Kidney capillary endothelial cell (primary cell): Measurements from ENCODE around the gene UBALD2.
"Not testable (repeated sequence)": the region's sequence is repeated elsewhere in the genome, so short reads cannot be mapped to it uniquely, and the experiment has no call there.

Experiments
- DNase-seq: peaks from one replicate; pipeline ENCODE4 v3.0.0-alpha.2; 2018; ENCODE audit warnings: low spot score

UBALD2 gene

DNA sequence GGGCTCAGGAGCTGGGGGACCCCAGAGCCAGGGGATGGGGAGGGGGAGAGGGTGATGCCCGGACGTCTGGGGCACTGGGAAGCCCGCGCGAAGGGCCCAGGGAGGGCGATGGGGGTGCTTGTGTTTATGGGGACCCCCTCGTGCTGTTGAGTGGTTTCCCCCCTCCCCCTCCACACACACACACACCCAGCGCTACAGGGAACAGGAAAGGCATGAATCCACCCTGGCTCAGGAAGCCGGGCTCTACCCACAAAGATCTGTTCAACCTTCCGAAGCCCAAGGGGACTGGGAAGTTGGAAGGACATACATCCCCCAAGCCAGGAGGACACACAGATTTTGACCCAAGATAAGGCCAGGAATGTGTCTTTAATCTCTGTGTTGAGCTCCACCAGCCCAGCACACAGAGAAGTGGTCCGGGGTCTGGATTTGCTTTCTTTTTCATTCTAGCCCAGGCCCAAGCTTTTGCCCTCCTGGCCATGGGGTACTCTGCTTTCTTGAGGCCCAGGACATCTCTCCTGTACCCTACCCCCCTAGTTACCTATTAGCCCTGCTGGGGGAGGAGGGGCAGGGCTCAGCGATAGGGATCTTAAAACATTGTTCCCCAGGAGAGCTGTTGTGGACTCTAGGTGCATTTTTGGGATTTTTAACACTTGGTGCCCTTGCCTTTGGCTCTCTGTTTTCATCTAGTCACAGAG is 1.2 kb downstream of the UBALD2 start:
- DNase-seq: no peak

DNA sequence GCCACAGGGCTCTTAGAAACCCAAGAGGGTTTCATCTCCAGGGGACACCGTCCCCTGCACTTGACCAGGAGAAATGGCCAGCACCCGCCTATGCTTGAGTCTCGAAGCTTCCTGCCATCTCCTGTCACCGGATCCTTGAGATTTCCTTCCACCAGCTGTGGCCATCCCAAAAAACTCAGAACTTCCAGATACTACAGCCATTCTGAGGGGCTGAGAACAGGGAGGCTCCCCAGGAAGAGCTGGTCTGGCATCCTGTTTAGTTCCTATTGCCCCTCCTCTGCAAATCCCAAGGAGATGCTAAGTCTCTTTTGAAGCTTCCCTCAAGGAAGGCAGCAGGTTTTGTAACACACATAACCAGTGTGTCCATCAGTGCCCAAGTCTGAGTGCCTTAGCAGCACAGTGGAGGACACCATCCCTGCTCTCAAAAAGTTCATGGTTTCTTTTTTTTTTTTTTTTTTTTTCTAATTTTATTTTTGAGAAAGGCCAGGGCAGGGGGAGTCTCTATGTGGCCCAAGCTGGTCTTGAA is 2.0 kb downstream of the UBALD2 start:
- no peak for DNase-seq

DNA sequence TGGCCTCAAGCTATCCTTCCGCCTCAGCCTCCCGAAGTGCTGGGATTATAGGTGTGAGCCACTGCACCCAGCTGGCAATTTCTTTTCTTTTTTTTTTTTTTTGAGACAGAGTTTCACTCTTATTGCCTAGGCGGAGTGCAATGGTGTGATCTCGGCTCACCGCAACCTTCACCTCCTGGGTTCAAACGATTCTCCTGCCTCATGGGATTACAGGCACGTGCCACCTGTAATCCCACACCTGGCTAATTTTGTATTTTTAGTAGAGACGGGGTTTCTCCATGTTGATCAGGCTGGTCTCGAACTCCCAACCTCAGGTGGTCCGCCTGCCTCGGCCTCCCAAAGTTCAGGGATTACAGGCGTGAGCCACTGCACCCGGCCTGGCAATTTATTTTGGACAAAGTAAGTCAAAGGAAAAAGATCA is 2.4 kb downstream of the UBALD2 start:
- not testable (repeated sequence) for DNase-seq

DNA sequence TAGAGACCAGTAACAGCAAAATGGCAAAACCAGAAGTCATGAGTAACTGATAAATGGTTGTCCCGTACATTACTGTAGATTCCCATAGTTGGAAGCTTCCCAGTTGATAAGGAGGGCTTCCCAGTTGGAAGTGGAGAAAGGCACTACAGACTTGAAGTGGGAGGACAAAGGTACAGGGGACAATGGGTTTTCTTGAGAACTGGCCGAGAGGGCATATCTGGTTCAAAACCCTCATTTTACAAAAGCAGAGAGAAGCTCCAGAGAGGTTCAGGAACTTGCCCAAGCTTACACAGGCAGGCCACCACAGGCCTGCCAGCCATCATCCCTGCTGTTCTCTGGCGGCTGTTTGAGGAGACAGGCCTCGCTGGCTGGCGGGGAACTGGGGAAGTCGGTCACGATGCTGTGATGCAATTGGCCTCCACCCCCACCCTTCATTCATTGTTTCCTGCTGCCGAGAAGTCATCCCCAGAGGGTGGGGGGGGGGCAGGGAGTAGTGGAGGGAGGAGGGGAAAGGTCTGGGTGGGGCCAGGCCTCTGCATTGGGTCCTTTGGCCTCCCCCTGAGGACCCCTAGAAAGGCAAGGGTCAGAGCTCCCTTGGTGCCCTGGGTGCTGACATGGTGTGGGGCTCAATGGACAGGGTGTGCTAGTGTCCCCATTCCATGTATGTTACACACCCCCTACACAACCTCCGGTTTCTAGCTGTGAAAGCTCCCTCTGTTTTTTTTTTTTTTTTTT is 3.0 kb downstream of the UBALD2 start:
- DNase-seq: no peak

DNA sequence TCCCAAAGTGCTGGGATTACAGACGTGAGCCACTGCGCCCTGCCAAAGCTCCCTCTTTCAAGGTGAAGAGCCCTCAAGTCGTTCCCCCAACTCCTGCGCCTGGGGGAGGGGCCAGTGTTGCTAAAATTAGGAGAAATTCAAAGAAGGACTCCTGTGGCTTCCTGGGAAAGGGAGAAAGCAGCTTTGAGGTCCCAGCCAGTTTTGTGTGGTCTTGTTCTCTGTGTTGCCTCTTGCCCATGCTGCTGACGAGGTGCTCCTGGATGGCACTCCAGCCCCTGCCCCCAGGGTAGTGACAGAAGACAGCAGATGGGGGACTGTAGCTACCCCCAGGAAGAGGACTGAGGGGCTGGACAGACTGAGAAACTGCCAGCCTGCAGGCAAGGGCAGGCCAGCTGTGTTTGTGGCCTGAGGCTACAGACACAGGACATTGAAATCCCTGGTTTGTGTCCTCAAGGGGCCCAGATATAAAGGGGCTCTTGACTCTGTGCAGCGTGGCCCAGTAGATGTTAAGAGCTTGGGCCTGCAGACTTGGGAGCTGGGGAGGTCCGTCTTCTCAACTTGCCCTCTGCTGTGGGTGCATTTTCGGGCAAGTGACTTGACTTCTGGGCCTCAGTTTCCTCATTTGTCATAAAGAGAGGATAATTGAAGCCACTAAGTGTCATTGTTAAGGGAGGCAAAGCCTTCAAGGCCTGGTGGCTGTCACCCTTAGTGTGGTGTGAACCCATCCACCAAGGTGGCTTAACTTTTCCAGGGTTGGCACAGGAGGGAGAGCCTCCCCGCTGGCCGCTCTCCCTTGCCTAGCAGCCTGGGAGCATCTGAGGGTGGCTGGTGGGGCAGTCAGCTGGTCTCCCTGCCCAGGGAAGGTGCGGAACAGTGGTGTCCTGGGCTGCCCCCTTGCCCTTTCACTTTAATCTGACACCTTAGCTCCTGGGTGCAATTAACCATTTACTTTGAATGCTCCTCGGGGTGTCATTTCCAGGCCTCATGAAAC is 4.1 kb downstream of the UBALD2 start:
- no peak for DNase-seq

DNA sequence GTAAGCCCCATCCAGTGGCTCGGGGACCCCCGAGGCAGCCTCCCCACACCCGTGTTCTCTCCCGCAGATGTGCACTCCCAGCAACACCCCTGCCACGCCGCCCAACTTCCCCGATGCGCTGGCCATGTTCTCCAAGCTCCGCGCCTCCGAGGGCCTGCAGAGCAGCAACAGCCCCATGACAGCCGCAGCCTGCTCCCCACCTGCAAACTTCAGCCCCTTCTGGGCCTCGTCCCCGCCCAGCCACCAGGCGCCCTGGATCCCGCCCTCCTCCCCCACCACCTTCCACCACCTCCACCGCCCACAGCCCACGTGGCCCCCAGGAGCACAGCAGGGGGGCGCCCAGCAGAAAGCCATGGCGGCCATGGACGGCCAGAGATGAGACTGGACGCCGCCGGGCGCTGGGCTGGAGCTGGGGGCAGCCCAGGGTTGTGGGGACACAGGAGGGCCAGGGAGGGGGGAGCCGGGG is 5.0 kb downstream of the UBALD2 start:
- DNase-seq: no peak

DNA sequence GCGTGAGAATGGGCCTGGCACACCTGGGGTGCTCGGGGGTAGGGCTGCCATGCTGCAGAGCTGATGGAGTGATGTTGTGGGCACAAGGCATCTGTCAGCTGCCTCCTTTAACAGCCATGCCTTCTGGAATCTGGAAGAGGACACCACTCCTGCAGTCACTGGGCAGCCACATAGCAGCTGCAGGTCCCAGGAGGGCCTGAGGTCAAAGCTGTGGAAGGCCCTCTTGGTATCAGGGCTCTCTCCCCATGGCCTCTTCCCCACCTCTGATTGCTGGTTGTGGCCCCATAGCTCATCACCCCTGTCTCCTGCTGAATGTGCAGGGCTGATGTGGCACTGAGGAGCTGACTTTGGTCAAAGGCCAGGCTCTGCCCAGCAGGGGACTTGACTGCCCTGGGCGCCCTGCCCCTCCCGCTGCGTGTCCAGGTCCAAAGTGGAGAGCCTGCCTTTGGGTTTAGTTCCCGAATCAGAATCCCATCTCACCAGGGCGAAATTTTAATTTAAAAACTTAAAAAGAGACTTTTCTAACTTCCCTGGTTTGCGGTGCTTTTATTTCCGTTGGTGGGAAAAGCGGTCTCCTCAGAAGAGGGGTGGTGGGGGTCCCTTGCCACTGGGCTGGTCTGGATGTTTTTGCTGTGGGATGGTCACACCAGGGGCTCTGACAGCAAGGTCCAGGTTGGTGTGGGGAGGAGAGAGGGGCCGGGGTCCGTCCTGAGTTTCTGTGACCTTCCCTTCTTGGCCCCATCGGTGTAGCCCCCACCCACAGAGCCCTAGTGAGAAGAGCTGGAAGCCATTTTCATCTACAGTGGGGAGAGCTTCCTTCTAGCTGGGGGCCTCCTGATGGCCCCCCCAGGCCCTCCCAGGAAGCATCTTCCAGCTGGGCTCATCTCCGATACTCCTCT is 5.9 kb downstream of the UBALD2 start:
- no peak for DNase-seq

DNA sequence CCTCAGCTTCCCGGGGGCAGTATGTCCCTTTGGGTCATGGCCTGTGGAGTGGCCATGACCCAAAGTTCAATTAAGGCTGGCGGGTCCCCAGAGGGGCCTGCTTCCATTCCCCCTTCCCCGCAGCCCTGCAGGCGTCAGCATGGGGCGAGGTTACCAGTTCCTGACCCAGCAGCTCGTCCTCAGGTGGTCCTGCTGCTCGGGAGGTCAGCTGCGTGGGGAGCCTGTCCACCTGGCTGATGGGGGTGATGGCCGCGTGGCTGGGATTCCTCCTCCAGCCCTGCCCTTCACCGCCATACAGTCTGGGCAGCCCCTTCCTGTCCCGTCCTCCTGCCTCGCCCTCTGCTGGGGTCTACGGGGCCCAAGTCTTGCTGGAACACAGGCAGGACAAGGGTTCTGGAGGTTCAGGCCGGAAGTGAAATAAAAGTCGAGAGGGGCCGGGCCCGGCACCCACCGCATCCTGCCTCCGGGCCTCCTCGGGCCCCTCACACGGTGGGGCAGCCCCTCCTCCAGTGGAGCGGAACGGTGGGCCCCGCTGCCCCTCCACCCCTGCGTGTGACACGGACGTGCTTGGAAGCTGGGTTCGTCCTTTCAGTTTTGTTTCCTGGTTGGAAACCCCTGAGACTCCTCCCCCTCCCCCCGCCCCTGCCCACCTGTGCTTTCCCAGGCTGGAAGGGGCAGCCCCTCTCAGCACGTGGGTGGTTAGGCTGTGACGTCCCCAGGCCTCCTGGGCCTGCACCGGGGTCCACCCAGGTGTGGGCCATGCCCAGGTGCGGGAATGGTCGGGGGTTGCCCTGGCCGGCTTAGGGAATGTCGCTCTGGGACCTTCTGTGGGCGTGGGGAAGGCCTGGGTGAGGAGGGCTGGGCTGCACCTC is 6.8 kb downstream of the UBALD2 start:
- no peak for DNase-seq

DNA sequence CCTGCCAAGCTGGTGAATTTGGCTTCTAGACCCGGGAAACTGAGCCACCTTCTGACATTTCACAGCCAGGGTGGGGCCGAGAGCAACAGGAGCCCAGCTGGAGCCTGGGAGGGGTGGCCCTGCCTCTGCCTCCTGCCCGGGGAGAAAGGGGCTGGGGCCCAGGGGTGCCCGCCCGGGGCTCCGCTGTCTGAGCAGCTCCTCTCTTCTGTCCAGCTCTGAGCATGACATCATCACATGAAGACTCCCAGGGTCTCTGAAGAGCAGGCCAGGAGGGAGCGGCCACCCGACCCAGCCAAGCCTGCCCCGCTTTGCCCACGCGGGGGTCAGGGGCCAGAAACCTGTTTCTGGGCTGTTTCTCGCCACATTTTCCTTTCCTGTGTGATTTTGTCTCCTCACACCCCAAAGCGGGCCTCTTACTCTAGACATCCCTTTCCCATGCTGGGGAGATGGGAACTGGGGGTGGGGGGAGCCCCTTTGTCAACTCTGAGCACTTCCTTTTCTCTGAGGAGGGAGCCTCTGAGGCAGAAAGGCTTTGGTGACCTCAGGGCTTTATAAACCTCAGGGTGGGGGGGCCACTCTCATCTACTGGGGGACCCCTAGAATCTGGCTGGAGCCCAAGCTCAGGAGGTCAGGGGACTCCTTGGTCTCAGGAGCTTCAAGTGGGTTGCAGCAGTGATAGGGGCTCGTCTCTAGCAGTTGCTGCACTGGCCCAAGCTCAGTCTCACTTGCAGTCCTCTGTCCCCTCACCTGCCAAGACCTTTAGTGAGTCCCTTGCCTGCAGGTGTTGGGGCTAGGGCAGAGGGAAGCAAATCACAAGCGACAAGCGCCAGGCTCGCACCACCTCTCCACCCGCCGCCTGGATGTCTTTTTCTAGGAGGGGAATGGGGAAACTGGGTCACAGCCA is 7.6 kb downstream of the UBALD2 start:
- DNase-seq: no peak

DNA sequence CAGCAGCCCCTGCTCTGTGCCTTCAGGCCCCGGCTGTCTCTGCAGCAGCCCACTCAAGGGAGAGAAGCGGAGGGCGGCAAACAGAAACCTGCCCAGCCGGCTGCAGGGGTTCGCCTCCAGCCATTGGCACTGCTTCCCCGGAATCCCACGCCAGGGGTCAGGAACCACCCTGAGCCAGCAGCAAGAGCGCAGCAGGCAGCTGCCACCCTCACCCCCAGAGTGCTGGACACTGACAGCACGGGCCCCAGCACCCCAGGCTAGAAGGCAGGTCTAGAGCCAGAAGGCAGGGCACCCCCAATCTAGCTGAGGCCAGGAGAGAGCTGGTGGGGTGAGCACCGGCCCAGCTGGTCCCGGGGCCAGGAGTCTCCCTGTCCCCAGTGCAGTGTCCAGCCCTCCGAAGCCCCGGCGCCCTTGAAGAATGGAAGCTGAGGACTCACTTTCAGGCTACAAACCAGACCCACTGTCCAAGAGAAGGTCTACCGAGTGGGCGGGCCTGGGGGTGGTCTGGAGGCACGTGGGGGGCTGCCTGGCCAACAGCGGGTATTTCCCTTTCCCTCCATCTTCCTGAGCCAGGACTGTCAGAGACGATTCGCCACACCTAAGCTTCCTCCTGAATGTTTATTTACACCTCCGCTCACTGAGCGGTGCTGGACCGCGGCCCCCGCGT is 8.4 kb downstream of the UBALD2 start:
- no peak for DNase-seq

DNA sequence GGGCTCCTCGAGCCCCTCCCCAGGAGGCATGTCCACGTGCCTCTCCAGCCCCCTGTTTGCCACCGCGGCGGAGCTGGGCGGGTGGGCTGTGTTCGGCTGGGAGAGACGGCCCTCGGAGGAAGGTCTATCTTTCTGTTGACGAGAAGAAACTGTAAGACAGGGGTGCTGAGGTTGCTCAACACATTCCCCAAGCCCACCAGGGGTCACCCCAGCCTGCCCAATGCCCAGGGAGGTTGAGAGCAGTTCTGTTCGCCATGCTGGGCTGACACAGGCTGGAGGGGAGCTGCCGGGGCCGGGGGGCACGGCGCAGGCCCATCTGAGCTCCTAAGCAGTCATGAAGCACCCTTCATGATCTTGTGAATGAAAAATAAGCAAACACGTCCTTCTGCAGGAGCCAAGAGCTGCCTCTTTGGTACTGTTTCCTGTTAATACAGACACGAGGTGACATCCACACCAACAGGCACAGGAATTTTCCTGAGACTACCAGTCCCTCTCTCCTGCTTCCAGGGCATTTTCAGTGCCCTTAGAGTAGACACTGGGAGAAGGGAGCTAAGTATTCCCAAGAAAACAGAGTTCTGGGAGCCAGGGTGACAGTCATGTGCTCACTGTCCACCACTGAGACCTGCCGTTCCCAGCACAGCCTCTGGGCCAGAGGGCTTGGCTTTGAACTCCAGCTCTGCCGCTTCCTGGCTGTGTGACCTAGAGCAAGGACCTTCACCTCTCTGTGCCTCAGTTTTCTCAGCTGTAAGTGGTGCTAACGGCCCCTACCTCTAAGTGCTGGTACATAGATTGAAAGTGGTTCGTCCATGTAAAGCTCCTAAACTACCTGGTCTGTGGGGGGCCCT is 9.2 kb downstream of the UBALD2 start:
- DNase-seq: no peak

DNA sequence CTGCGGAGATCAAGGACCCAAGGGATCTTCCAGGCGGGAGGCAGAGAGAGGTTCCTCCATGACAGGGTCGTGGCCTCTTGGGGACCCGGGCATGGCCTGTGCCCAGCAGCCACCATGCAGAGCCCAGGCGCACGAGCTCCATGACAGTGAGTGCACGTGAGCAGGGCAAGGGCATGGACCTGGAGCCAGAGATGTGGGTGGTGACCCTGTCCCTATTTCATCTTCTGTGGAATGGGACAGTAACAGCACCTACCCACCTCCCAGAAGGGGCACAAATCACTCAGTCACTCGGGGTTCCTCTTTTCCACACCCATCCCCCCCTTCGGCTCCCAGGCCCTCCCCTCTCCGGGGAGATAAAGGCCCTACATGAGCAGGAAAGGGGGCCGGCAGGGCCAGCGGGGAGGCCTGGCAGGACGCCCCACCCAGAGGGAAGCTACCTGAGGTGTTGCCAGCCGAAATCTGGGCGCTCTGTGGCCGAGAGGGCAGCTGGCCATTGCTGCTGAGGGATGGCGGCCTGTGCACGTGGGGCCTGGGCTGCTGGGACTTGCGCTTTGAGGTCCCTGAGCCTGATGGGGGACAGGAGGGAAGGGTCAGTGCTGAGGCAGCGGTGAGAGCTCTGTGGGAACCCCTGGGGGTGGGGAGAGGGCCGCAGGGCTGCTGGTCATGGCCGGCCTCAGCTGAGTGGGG is 10.4 kb downstream of the UBALD2 start:
- DNase-seq: no peak

DNA sequence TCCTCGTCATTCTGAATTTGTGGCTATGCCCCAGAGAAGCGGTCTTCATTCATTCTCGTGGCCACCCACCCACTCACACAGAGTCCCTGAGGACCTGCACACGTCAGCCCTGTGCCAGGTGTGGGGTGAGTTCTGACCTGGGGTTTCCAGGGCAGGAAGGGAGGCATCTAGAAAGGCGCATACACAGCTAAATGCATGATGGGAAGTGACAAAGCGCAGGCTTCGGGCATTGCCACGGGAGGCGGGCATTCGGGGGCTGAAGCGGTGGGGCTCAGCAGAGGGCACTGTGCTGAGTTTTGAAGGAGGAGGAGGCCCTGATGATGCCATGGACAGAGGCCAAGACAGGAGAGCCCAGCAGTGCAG is 10.9 kb downstream of the UBALD2 start:
- DNase-seq: no peak

DNA sequence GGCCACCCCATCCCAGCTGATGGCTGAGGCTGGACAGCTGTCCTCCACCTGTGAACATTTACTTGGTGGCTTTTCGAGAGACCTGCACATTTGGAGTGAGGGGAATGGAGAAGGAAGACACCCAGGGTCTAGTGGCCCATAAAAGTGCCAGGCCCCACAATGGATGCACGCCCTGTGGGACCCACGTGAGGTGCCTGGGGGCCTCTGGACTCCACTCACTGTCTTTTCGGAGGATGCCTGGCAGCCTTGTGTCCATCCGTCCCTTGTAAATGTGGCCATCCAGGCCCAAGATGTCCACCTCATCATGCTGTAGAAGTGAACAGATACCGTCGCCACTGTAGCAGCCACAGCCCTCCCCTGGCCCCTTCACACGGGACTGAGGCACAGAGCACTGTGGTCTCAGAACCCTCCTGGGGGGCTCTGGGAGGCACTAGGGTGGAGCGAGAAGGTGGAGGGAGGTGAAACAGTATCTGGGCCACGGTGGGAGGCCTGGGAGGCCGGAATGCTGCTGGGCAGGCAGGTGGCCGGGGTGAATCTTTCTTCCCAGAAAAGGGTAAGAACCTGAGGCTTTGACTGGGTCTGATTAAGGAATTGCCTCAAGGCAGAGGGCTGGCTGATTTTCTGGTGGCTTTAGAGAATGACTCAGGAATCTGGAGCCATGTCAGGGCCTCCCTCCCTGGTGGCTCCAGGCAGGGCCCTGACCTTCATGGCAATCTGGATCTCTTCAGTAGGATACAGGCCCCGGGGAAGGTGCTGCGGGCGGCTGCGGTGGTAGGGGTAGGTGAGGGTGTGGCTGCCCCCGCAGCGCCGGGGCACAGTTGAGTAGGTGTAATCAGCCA is 11.5 kb downstream of the UBALD2 start:
- no peak for DNase-seq

DNA sequence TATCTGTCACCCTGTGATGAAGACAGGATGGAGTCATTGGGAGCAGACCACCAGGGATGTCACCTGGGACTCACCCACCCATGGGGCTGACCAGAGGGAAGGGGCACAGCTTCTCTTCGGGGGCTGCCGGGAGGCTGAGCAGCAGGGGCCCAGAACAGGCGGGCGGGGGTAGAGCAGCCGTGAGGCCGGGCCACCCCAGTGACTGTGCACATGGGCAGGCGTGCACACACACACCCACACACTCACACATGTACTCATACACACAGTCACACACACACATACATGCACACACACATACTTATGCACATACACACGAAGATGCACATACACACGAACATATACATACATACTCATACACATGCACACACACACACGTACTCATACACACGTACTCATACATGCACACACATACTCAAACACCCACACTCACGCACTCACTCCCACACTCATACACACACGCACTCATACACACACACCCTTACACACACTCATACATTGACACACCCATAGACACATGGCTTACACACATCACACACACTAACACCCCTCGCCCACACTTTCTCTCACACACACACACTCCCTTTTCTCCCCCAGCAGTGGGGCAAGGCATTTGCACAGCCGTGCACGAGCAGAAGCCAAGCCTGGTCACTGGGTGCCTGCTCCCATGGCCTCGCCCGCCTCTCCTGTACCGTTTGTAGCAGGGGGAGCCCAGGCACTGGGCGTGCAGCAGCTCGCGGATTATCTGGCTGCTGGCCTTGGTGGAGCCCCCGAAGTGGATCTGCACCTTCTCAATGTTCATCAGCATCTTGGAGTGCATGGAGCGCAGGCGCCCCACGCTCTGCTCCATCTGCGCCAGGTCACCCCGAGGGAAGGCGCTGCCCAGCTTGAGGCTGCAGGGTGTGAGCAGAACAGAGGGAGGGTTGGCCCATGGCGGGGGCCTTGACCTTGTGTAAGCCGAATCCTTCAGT is 12.4 kb downstream of the UBALD2 start:
- DNase-seq: no peak
